ENCODE measurements around the gene PLCH1.

GRCh38 chr3:155417119-155417517 is 327.8 kb downstream of the PLCH1 start:
- TF ChIP-seq, protein P1, sequence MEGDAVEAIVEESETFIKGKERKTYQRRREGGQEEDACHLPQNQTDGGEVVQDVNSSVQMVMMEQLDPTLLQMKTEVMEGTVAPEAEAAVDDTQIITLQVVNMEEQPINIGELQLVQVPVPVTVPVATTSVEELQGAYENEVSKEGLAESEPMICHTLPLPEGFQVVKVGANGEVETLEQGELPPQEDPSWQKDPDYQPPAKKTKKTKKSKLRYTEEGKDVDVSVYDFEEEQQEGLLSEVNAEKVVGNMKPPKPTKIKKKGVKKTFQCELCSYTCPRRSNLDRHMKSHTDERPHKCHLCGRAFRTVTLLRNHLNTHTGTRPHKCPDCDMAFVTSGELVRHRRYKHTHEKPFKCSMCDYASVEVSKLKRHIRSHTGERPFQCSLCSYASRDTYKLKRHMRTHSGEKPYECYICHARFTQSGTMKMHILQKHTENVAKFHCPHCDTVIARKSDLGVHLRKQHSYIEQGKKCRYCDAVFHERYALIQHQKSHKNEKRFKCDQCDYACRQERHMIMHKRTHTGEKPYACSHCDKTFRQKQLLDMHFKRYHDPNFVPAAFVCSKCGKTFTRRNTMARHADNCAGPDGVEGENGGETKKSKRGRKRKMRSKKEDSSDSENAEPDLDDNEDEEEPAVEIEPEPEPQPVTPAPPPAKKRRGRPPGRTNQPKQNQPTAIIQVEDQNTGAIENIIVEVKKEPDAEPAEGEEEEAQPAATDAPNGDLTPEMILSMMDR (optimal IDR thresholded peaks at IDR 0.05 in 1 of 3, IDR thresholded peaks at IDR 0.05 in 1 of 3, conservative IDR thresholded peaks at IDR 0.05 in 1 of 3; ENCODE audit: extremely low read depth in 1 of 3, insufficient read depth in 2 of 3, low read length in 3 of 3): no peak
- TF ChIP-seq EZH2 (IDR thresholded peaks at IDR 0.05; ENCODE audit: low read length): no peak
